Measurements from ENCODE around the gene PAQR6. TPM values are rescaled to one million over a fixed set of nuclear protein-coding genes. Genes with fewer than 3 reads are reported as not detected.
A peak's percentile ranks its signal among the peaks of the same experiment; 100 is the strongest.

Gene PAQR6
- total RNA-seq, 4 donors from 2014 or later, result 0.74 to 3.4 (median 1.6) TPM

GRCh38 chr1:156214024-156214748 lies 33.7 kb downstream of the PAQR6 start:
- TF ChIP-seq CTCF (IDR thresholded peaks at IDR 0.05), result no peak
- DNase-seq (ENCODE audit: low spot score) (no peak), ATAC-seq (ENCODE audit: low FRiP score) (peak; percentile 22)

GRCh38 chr1:156213644-156213966 lies 34.3 kb downstream of the PAQR6 start:
- DNase-seq (ENCODE audit: low spot score) (no peak), ATAC-seq (ENCODE audit: low FRiP score) (no peak)
- no peak for TF ChIP-seq CTCF (IDR thresholded peaks at IDR 0.05)

- DNase-seq (ENCODE audit: low spot score) (peak; percentile 84), ATAC-seq (ENCODE audit: low FRiP score) (peak; percentile 85)
- TF ChIP-seq CTCF (IDR thresholded peaks at IDR 0.05), result no peak
Observed at GRCh38 chr1:156212833-156213643, 34.8 kb downstream of the PAQR6 start, which contains the start of gene PMF1. PMF1 (plus strand) TSS chr1:156213007; CDS start chr1:156213016, 9 bp downstream.

- TF ChIP-seq CTCF (IDR thresholded peaks at IDR 0.05), result no peak
- ATAC-seq (ENCODE audit: low FRiP score), result no peak
- no peak for DNase-seq (ENCODE audit: low spot score)
Observed at GRCh38 chr1:156212130-156212529, 35.7 kb downstream of the PAQR6 start.

- no peak for DNase-seq (ENCODE audit: low spot score)
- TF ChIP-seq CTCF (IDR thresholded peaks at IDR 0.05), result no peak
- no peak for ATAC-seq (ENCODE audit: low FRiP score)
Observed at GRCh38 chr1:156211243-156211642, 36.6 kb downstream of the PAQR6 start.

- TF ChIP-seq CTCF (IDR thresholded peaks at IDR 0.05), result no peak
- DNase-seq (ENCODE audit: low spot score), result no peak
- ATAC-seq (ENCODE audit: low FRiP score), result no peak
Observed at GRCh38 chr1:156204686-156205085, 43.2 kb downstream of the PAQR6 start.
